Hepatocyte (in vitro differentiated cells): ENCODE results near the gene CGREF1.

Source experiments
- EZH2 ChIP-seq: fragments of 200-600 bp; sonication (generic); IDR thresholded peaks from 2 replicates; pipeline ENCODE4 v1.6.1; 2016; ENCODE audit warnings: antibody characterized with exemption, mild to moderate bottlenecking, borderline replicate concordance
- EZH2phosphoT487 ChIP-seq: fragments of 200-600 bp; sonication (generic); IDR thresholded peaks from one replicate; pipeline ENCODE4 v1.6.1; 2018; ENCODE audit warnings: antibody characterized with exemption, mild to moderate bottlenecking, low read depth, moderate library complexity; ENCODE audit not compliant: unreplicated experiment, severe bottlenecking
- TF ChIP-seq, protein P1 (sequence below): fragments of 200-600 bp; sonication (generic); IDR thresholded peaks from 2 replicates; pipeline ENCODE4 v1.5.1; 2016; ENCODE audit warnings: antibody characterized with exemption, mild to moderate bottlenecking; ENCODE audit not compliant: poor library complexity

DNA sequence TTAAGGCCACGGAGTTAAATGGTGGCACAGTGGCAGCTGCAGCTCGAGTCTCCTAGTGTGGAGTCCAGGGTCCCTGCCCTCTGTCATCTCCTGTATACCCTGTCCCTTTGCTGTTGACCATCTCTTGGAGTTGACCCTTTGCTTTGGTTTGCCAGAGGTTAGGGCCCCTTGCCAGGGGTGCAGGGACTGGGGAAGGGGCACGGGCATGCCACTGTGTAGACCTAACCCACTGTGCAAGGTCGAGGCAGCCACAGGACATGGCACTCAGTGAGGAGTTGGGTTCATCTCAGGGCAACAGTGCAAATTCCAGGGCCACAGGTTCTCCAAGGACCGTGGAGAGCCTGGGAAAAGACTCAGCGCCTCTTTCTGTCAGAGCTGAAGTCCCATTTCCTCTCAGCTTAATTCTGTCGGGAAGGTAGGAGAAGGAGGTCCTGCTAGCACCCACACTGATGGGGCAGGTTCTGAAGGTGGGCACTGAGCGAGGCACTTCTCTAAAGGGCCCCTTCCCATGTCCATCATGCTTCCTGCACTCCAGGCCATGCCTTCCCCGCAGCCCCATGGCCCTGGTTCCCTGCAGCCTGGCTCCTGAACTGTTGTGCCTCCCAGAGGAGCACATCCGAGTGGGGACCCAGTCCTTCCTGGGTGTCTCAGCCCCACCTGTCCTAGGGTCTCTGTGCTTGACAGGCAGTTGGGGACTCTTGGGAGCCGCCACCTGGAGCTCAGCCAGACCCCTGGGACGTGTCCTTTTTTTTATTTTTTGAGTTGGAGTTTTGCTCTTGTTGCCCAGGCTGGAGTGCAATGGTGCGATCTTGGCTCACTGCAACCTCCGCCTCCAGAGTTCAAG, 29.6 kb downstream of the CGREF1 start:
- TF ChIP-seq, protein P1, sequence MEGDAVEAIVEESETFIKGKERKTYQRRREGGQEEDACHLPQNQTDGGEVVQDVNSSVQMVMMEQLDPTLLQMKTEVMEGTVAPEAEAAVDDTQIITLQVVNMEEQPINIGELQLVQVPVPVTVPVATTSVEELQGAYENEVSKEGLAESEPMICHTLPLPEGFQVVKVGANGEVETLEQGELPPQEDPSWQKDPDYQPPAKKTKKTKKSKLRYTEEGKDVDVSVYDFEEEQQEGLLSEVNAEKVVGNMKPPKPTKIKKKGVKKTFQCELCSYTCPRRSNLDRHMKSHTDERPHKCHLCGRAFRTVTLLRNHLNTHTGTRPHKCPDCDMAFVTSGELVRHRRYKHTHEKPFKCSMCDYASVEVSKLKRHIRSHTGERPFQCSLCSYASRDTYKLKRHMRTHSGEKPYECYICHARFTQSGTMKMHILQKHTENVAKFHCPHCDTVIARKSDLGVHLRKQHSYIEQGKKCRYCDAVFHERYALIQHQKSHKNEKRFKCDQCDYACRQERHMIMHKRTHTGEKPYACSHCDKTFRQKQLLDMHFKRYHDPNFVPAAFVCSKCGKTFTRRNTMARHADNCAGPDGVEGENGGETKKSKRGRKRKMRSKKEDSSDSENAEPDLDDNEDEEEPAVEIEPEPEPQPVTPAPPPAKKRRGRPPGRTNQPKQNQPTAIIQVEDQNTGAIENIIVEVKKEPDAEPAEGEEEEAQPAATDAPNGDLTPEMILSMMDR = no peak
- TF ChIP-seq EZH2 (no peak), EZH2phosphoT487 (no peak)
